H1 (cell line): ENCODE results near the gene ABCA2. TPM values are rescaled to one million over a fixed set of nuclear protein-coding genes. Genes with fewer than 3 reads are reported as not detected.
A peak's percentile ranks its signal among the peaks of the same experiment; 100 is the strongest.

ENCODE experiments used
- CTCF ChIA-PET: fragments of 300-600 bp; sonication (Branson Sonifier 250); formaldehyde crosslinking; loops from one replicate; lab custom pipeline; 2021; ENCODE audit not compliant: partially characterized antibody; lab: Charles Lee
- POLR2A ChIA-PET: fragments of 300-600 bp; sonication (Branson Sonifier 250); formaldehyde crosslinking; loops from one replicate; lab custom pipeline; 2021; ENCODE audit warnings: inconsistent platforms; ENCODE audit not compliant: partially characterized antibody; lab: Charles Lee
- DNase-seq, 2 experiments: peaks; one replicate each; pipeline versions ENCODE4 v3.0.0 to v3.0.0-alpha.2; 2010 to 2022; ENCODE audit warnings: low spot score in 2 of 2, low read depth in 1 of 2, mixed read lengths in 1 of 2
- FAIRE-seq: peaks from 2 replicates; lab custom pipeline; 2011; peaks lifted over from hg19 to GRCh38; lab: Jason Lieb, UNC
- H2AFZ ChIP-seq: 2 replicates; pipeline ENCODE4 v1.8.1; 2012; ENCODE audit warnings: low read length, inconsistent platforms
- H2AK5ac ChIP-seq: 2 replicates; pipeline ENCODE4 v1.6.1; 2013; ENCODE audit warnings: low read depth, low read length
- H2BK120ac ChIP-seq: replicated peaks from 2 replicates; pipeline ENCODE3; 2013; ENCODE audit warnings: low read depth, low read length, inconsistent platforms
- H2BK12ac ChIP-seq: 2 replicates; pipeline ENCODE4 v1.6.1; 2013; ENCODE audit warnings: low read depth, low read length
- H2BK15ac ChIP-seq: 2 replicates; pipeline ENCODE4 v1.6.1; 2013; ENCODE audit warnings: low read length
- H2BK20ac ChIP-seq: 2 replicates; pipeline ENCODE4 v1.6.1; 2013; ENCODE audit warnings: low read length
- H2BK5ac ChIP-seq: 2 replicates; pipeline ENCODE4 v1.6.1; 2013; ENCODE audit warnings: low read depth, low read length
- H3K14ac ChIP-seq: 2 replicates; pipeline ENCODE4 v1.6.1; 2013; ENCODE audit warnings: inconsistent platforms; ENCODE audit not compliant: insufficient read length
- H3K18ac ChIP-seq: 2 replicates; pipeline ENCODE4 v1.6.1; 2013; ENCODE audit warnings: low read length; ENCODE audit errors: extremely low read depth
- H3K23ac ChIP-seq: 2 replicates; pipeline ENCODE4 v1.6.1; 2013; ENCODE audit warnings: inconsistent platforms; ENCODE audit not compliant: insufficient read length
- H3K23me2 ChIP-seq: 2 replicates; pipeline ENCODE4 v1.6.1; 2013; ENCODE audit warnings: low read depth, low read length
- H3K27ac ChIP-seq: 2 replicates; pipeline ENCODE4 v1.6.1; 2011; ENCODE audit warnings: low read depth, low read length, inconsistent platforms
- H3K27me3 ChIP-seq, 4 experiments: replicated peaks in 1 of 4; 1 replicate in 1 of 4; 2 replicates in 3 of 4; pipeline versions ENCODE4 v1.6.1 to v1.8.1; 2011 to 2013; ENCODE audit warnings: low read length in 3 of 4, mild to moderate bottlenecking in 3 of 4, inconsistent platforms in 2 of 4, mixed read lengths in 2 of 4, moderate library complexity in 1 of 4; ENCODE audit not compliant: control insufficient read depth in 3 of 4, insufficient read depth in 3 of 4; ENCODE audit errors: extremely low read depth in 1 of 4
- H3K36me3 ChIP-seq, 4 experiments: 2 replicates each; pipeline versions ENCODE4 v1.6.1 to v1.8.1; 2011 to 2013; ENCODE audit warnings: mild to moderate bottlenecking in 4 of 4, low read length in 3 of 4, moderate library complexity in 2 of 4, control low read depth in 1 of 4, inconsistent platforms in 1 of 4; ENCODE audit not compliant: insufficient read depth in 4 of 4, control insufficient read depth in 2 of 4
- H3K4ac ChIP-seq: replicated peaks from 2 replicates; pipeline ENCODE3; 2013; ENCODE audit warnings: low read length, low read depth, mixed read lengths, inconsistent platforms; ENCODE audit not compliant: insufficient read length
- H3K4me1 ChIP-seq, 4 experiments: replicated peaks in 1 of 4; 1 replicate in 1 of 4; 2 replicates in 3 of 4; pipeline versions ENCODE4 v1.6.1 to v1.8.1; 2011 to 2013; ENCODE audit warnings: low read length in 3 of 4, inconsistent platforms in 2 of 4, mixed read lengths in 1 of 4; ENCODE audit not compliant: insufficient read depth in 4 of 4, control insufficient read depth in 3 of 4
- H3K4me2 ChIP-seq, 2 experiments: 2 replicates each; pipeline versions ENCODE4 v1.6.1 to v1.8.1; 2011 to 2013; ENCODE audit warnings: low read depth in 2 of 2, low read length in 2 of 2, control low read depth in 1 of 2, inconsistent platforms in 1 of 2, mild to moderate bottlenecking in 1 of 2; ENCODE audit not compliant: insufficient read depth in 1 of 2
- H3K4me3 ChIP-seq, 4 experiments: fragments of 200-600, 300-600 bp in 1 of 4; sonication (generic), shearing (Covaris generic), sonication (Bioruptor Twin) in 1 of 4; 2 replicates each; pipeline versions ENCODE4 v1.5.1 to v1.8.1; 2011 to 2016; ENCODE audit warnings: low read length in 4 of 4, low read depth in 3 of 4, control low read depth in 2 of 4, inconsistent platforms in 2 of 4, mild to moderate bottlenecking in 2 of 4, mixed read lengths in 1 of 4, moderate library complexity in 1 of 4; ENCODE audit not compliant: insufficient read depth in 2 of 4; ENCODE audit errors: extremely low read depth in 1 of 4
- H3K56ac ChIP-seq: replicated peaks from 2 replicates; pipeline ENCODE3; 2013; ENCODE audit warnings: low read depth, mild to moderate bottlenecking, mixed read lengths, low read length, inconsistent platforms; ENCODE audit not compliant: insufficient read length
- H3K79me1 ChIP-seq: 2 replicates; pipeline ENCODE4 v1.6.1; 2013; ENCODE audit warnings: low read depth, low read length, control low read depth
- H3K79me2 ChIP-seq, 2 experiments: 2 replicates each; pipeline versions ENCODE4 v1.6.1 to v1.8.1; 2012 to 2013; ENCODE audit warnings: low read length in 2 of 2, mild to moderate bottlenecking in 2 of 2, inconsistent platforms in 1 of 2; ENCODE audit not compliant: insufficient read depth in 2 of 2, control insufficient read depth in 1 of 2
- H3K9ac ChIP-seq, 4 experiments: replicated peaks in 1 of 4; 1 replicate in 1 of 4; 2 replicates in 3 of 4; pipeline versions ENCODE4 v1.6.1 to v1.8.1; 2011 to 2013; ENCODE audit warnings: low read depth in 3 of 4, low read length in 3 of 4, control low read depth in 2 of 4, mild to moderate bottlenecking in 2 of 4, moderate library complexity in 2 of 4, inconsistent platforms in 1 of 4; ENCODE audit errors: extremely low read depth in 1 of 4
- H3K9me3 ChIP-seq, 2 experiments: 2 replicates each; pipeline versions ENCODE4 v1.6.1 to v1.8.1; 2012 to 2013; ENCODE audit warnings: mild to moderate bottlenecking in 2 of 2, moderate library complexity in 2 of 2, control low read depth in 1 of 2, inconsistent platforms in 1 of 2, low read depth in 1 of 2, low read length in 1 of 2, mixed read lengths in 1 of 2; ENCODE audit not compliant: insufficient read depth in 2 of 2
- H4K20me1 ChIP-seq, 2 experiments: replicated peaks in 1 of 2; 2 replicates each; pipeline versions ENCODE3 to v1.8.1; 2011 to 2013; ENCODE audit warnings: inconsistent platforms in 2 of 2, low read length in 2 of 2, mild to moderate bottlenecking in 1 of 2; ENCODE audit not compliant: insufficient read depth in 2 of 2, control insufficient read depth in 1 of 2
- H4K5ac ChIP-seq: 2 replicates; pipeline ENCODE4 v1.6.1; 2013; ENCODE audit warnings: low read length, low read depth, mixed read lengths, inconsistent platforms; ENCODE audit not compliant: insufficient read length
- H4K8ac ChIP-seq: 2 replicates; pipeline ENCODE4 v1.8.0; 2013; ENCODE audit warnings: mild to moderate bottlenecking, moderate library complexity, low read length, inconsistent platforms; ENCODE audit not compliant: insufficient read depth; ENCODE audit errors: extremely low read depth
- H4K91ac ChIP-seq: replicated peaks from 2 replicates; pipeline ENCODE3; 2013; ENCODE audit warnings: low read length, mixed read lengths, inconsistent platforms; ENCODE audit not compliant: insufficient read length
- FOSL1 ChIP-seq: IDR thresholded peaks from 2 replicates; pipeline ENCODE4 v1.6.1; 2011; ENCODE audit warnings: mild to moderate bottlenecking, low read depth, low read length, moderate library complexity; ENCODE audit not compliant: insufficient read depth
- HDAC6 ChIP-seq: IDR thresholded peaks from one replicate; pipeline ENCODE4 v1.7.1; 2012; ENCODE audit warnings: low read depth, mild to moderate bottlenecking, inconsistent platforms, low read length, moderate library complexity
- KDM1A ChIP-seq: fragments of 200-600, 300-600 bp; sonication (generic); IDR thresholded peaks from 2 replicates; pipeline ENCODE4 v1.7.1; 2016; ENCODE audit warnings: mild to moderate bottlenecking, low read length, borderline replicate concordance
- RXRA ChIP-seq: IDR thresholded peaks from 2 replicates; pipeline ENCODE4 v1.6.1; 2011; ENCODE audit warnings: low read depth, mild to moderate bottlenecking, low read length, moderate library complexity; ENCODE audit not compliant: insufficient read depth
- SIN3A ChIP-seq, 2 experiments: IDR thresholded peaks in 1 of 2; conservative IDR thresholded peaks in 1 of 2; 2 replicates each; pipeline ENCODE4 v1.6.1; 2011 to 2012; ENCODE audit warnings: low read length in 2 of 2, improper control_type of control experiment in 1 of 2, low read depth in 1 of 2, mild to moderate bottlenecking in 1 of 2
- TAF1 ChIP-seq: IDR thresholded peaks from 2 replicates; pipeline ENCODE4 v1.6.1; 2011; ENCODE audit warnings: mild to moderate bottlenecking, low read depth, low read length
- WGBS, 2 experiments: shearing (Covaris generic) in 1 of 2; methylation state at CpG; one replicate each; pipeline versions ENCODE4 v1.1.6 to v1.1.7; 2013 to 2015; ENCODE audit warnings: low lambda C conversion rate in 2 of 2, mixed read lengths in 2 of 2, inconsistent platforms in 1 of 2, low coverage in 1 of 2, missing lambda C conversion rate in 1 of 2; ENCODE audit not compliant: insufficient replicate concordance in 2 of 2, insufficient coverage in 1 of 2, insufficient read length in 1 of 2; ENCODE audit errors: extremely low coverage in 1 of 2, missing lambda C conversion rate in 1 of 2; 5-methylcytosine and 5-hydroxymethylcytosine counted together
- polyA plus RNA-seq, 7 experiments: library from polyadenylated mRNA; depleted of rRNA in 3 of 7; stranded (reverse) in 5 of 7; unstranded in 2 of 7; fragments of >200 nt in 5 of 7; fragments of 200-250 nt in 2 of 7; gene quantifications; 1 replicate in 5 of 7; 2 replicates in 1 of 7; 4 replicates in 1 of 7; pipeline versions ENCODE4 v1.2.1 to v1.2.3, GENCODE V29; 2011 to 2013; ENCODE audit warnings: missing spikeins in 2 of 7, mixed read lengths in 2 of 7
- total RNA-seq: library from RNA; stranded (reverse); fragmentation: NEBNext Ultra II Directional; extraction: Animal tissue kit (Norgen Biotek cat#: 25700); gene quantifications from 2 replicates; pipeline ENCODE4 v1.2.1, GENCODE V29; 2021

ABCA2 gene
- total and polyA plus RNA-seq, 2 of the 8 experiments (the other 6 are each of a cell fraction or from before 2014, with no cell fraction given): 12.5 to 14.3 TPM

GRCh38 chr9:137068539-137069507, 40.8 kb upstream of the ABCA2 start:
- Histone ChIP-seq H3K4me1 (peaks cover 0 to 21% (median 18%) of the 10 kb centered on the region in 4 experiments; a peak in 6 of 7 replicates), H4K20me1 (peaks cover 23 to 25% of the 10 kb centered on the region in 2 experiments), H3K23me2 (peaks cover 13% of the 10 kb centered on the region), H2BK120ac (no peak overlapping the region), H3K56ac (peak overlapping the region; percentile 12), H3K79me1 (peaks cover 2% of the 10 kb centered on the region; the same call in 1 of the 2 replicates), H3K23ac (no peak overlapping the region), H3K79me2 (no peaks in the 10 kb centered on the region), H3K4me2 (peak overlapping the region; percentile 73 to 85), H4K5ac (no peak overlapping the region), H3K27me3 (peaks cover 0 to 18% (median 7%) of the 10 kb centered on the region in 4 experiments; a peak in 5 of 7 replicates), H3K4ac (no peak overlapping the region), H3K36me3 (no peaks in the 10 kb centered on the region), H2BK5ac (no peak overlapping the region), H3K14ac (no peak overlapping the region), H3K9me3 (no peaks in the 10 kb centered on the region), H4K91ac (no peak overlapping the region), H2AFZ (no peak overlapping the region), H2BK12ac (no peak overlapping the region), H2AK5ac (no peak overlapping the region; the same call in 1 of the 2 replicates), H2BK15ac (no peak overlapping the region), H4K8ac (peak overlapping the region; percentile 57; the same call in 1 of the 2 replicates), H3K4me3 (peak overlapping the region; percentile 46 to 64 (median 48); a peak in 7 of 8 replicates), H2BK20ac (no peak overlapping the region), H3K27ac (no peak overlapping the region), H3K9ac (no peak overlapping the region), H3K18ac (no peak overlapping the region)
- WGBS, 2 experiments: 87% methylated on average over 17 of the region's 17 CpGs; no CpG with 5 or more reads in 1 of the 2 experiments
- FAIRE-seq (no peak), DNase-seq (no peak)
- ChIA-PET CTCF (interaction anchor here (0.5 to 13.5 kb wide), 55 partner anchors 8 to 1574 kb away, joined by 3 to 291 read pairs (median 5); partner anchors contain the start of genes ABCA2, ANAPC2, CYSRT1 and ENTPD2), POLR2A (interaction anchor here (0.7 to 2.0 kb wide), 11 partner anchors 9 to 172 kb away, joined by 3 to 7 read pairs (median 4); partner anchors contain the start of genes FBXW5, MAN1B1, TUBB4B and UAP1L1)
- no peak for TF ChIP-seq HDAC6
- TF ChIP-seq RXRA: no peak
- no peak for TF ChIP-seq FOSL1
- no peak for TF ChIP-seq KDM1A
- TF ChIP-seq TAF1: no peak
- no peak for TF ChIP-seq SIN3A (conservative IDR thresholded peaks at IDR 0.05 in 1 of 2, IDR thresholded peaks at IDR 0.05 in 1 of 2; ENCODE audit: low read depth in 1 of 2, low read length in 2 of 2)
